Sciatic nerve (tissue), 2 donors: ENCODE data around the gene C1R. TPM values are rescaled to one million over a fixed set of nuclear protein-coding genes. Genes with fewer than 3 reads are reported as not detected.

ENCODE experiments used
- ATAC-seq: fragments of 200-7000 bp; cut with Tn5 transposase; one replicate; pipeline ENCODE4 v1.9.1; 2020; ENCODE audit warnings: mild to moderate bottlenecking, moderate library complexity
- DNase-seq: peaks from one replicate; pipeline ENCODE4 v3.0.0-alpha.2; 2020; ENCODE audit warnings: low spot score
- intact Hi-C: fragments of 100-400 bp; cut with DNase I; formaldehyde crosslinking; loops from one replicate; pipeline ENCODE4 v1.14.2; 2022
- total RNA-seq: library from RNA; stranded (reverse); fragmentation: NEBNext Ultra II Directional; extraction: Animal tissue kit (Norgen Biotek cat#: 25700); gene quantifications from one replicate; pipeline ENCODE4 v1.2.1, GENCODE V29; 2021
- donor health status: DM: no; HTN: no; CAD: no.
- donor health status: DM: no; HTN: no; CAD: no.

The C1R gene
- total RNA-seq: 628 TPM

GRCh38 chr12:7092229-7092985 lies at the start of gene C1R:
TSS of gene C1R (minus strand) at chr12:7092445. CDS start at chr12:7092388, 57 bp downstream.
- ATAC-seq: peak; percentile 91
- intact Hi-C loops: no loop called here
- peak; percentile 92 for DNase-seq

- intact Hi-C loops: no loop called here
- no peak for DNase-seq
- no peak for ATAC-seq
Measured at GRCh38 chr12:7141351-7142005, 49.2 kb upstream of the C1R start.

GRCh38 chr12:7139200-7139599 lies 47.0 kb upstream of the C1R start:
- DNase-seq (no peak), ATAC-seq (no peak)
- intact Hi-C loops: no loop called here

- ATAC-seq (no peak), DNase-seq (no peak)
- intact Hi-C loops: no loop called here
Measured at GRCh38 chr12:7137908-7138307, 45.7 kb upstream of the C1R start.

GRCh38 chr12:7136676-7137075 lies 44.4 kb upstream of the C1R start:
- ATAC-seq (no peak), DNase-seq (no peak)
- intact Hi-C loops: no loop called here

GRCh38 chr12:7136071-7136470 lies 43.8 kb upstream of the C1R start:
- DNase-seq (no peak), ATAC-seq (no peak)
- intact Hi-C loops: no loop called here

- intact Hi-C loops: no loop called here
- DNase-seq (no peak), ATAC-seq (no peak)
Measured at GRCh38 chr12:7134396-7135166, 42.3 kb upstream of the C1R start.

- DNase-seq (no peak), ATAC-seq (no peak)
Measured at GRCh38 chr12:7131502-7131866, 39.2 kb upstream of the C1R start.

GRCh38 chr12:7130701-7131501 lies 38.7 kb upstream of the C1R start:
- DNase-seq: peak; percentile 78
- intact Hi-C loops: no loop called here
- ATAC-seq: peak; percentile 72

More at GRCh38 chr12:7131502-7131866, 39.2 kb upstream of the C1R start:
- intact Hi-C loops: no loop called here

GRCh38 chr12:7129872-7130691 lies 37.8 kb upstream of the C1R start, which contains the start of gene CLSTN3:
TSS of gene CLSTN3 (plus strand) at chr12:7130371. CDS start at chr12:7130649, 278 bp downstream.
- intact Hi-C loops: no loop called here
- ATAC-seq (peak; percentile 91), DNase-seq (peak; percentile 90)

GRCh38 chr12:7129287-7129871 lies 37.1 kb upstream of the C1R start:
- ATAC-seq: peak; percentile 1
- intact Hi-C loops: no loop called here
- no peak for DNase-seq

- intact Hi-C loops: no loop called here
- DNase-seq (no peak), ATAC-seq (no peak)
Measured at GRCh38 chr12:7128681-7129286, 36.5 kb upstream of the C1R start, which contains the start of gene RBP5. TSS of gene RBP5 (minus strand) at chr12:7128889. CDS start at chr12:7128775, 114 bp downstream.

- intact Hi-C loops: no loop called here
- DNase-seq: no peak
- ATAC-seq: no peak
Measured at GRCh38 chr12:7127916-7128626, 35.8 kb upstream of the C1R start.

GRCh38 chr12:7125632-7126227 lies 33.5 kb upstream of the C1R start:
- ATAC-seq: no peak
- intact Hi-C loops: no loop called here
- DNase-seq: no peak

GRCh38 chr12:7123806-7124522 lies 31.7 kb upstream of the C1R start:
- intact Hi-C loops: no loop called here
- no peak for DNase-seq
- ATAC-seq: no peak
